ENCODE results near the gene VCAM1.

- TF ChIP-seq CTCF (IDR thresholded peaks at IDR 0.05) (no peak), EP300 (IDR thresholded peaks at IDR 0.05) (no peak)
Observed at GRCh38 chr1:100769906-100770646, 50.5 kb downstream of the VCAM1 start.

All from stomach (tissue), 4 donors.